DND-41 (cell line): Measurements from ENCODE around the gene PCTP.

Experiments
- EZH2 ChIP-seq: IDR thresholded peaks from 3 replicates; pipeline ENCODE4 v1.6.1; 2012; ENCODE audit warnings: borderline replicate concordance, low read depth, mild to moderate bottlenecking, moderate library complexity, low read length, inconsistent platforms; ENCODE audit not compliant: severe bottlenecking
- TF ChIP-seq, protein P1 (sequence below): IDR thresholded peaks from 2 replicates; pipeline ENCODE4 v1.5.1; 2012; ENCODE audit warnings: borderline replicate concordance, low read length, moderate library complexity, mild to moderate bottlenecking; ENCODE audit not compliant: poor library complexity, severe bottlenecking; ENCODE audit errors: extremely low read depth

DNA sequence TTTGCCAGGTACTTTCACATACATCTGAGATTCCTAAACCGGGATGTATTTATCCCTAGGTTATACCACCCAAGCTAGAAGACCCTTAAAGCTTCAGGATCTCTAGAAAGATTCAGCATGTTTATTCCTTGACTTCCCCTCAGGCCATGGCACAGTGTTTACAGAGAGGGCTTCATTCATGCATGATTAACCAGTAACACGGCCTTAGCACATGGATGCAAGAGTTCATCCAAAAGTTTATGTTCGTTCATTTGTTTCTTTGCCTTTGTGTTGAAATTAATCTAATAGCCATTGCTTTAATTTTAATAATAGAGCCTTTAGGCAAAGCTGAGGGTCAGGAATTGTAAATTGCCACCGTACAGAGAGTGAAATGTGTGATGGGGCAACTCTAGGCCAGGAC is 13.8 kb downstream of the PCTP start:
- TF ChIP-seq EZH2, result no peak
- TF ChIP-seq, protein P1, sequence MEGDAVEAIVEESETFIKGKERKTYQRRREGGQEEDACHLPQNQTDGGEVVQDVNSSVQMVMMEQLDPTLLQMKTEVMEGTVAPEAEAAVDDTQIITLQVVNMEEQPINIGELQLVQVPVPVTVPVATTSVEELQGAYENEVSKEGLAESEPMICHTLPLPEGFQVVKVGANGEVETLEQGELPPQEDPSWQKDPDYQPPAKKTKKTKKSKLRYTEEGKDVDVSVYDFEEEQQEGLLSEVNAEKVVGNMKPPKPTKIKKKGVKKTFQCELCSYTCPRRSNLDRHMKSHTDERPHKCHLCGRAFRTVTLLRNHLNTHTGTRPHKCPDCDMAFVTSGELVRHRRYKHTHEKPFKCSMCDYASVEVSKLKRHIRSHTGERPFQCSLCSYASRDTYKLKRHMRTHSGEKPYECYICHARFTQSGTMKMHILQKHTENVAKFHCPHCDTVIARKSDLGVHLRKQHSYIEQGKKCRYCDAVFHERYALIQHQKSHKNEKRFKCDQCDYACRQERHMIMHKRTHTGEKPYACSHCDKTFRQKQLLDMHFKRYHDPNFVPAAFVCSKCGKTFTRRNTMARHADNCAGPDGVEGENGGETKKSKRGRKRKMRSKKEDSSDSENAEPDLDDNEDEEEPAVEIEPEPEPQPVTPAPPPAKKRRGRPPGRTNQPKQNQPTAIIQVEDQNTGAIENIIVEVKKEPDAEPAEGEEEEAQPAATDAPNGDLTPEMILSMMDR, result no peak
